ENCODE data around the gene HS3ST3A1. TPM values are rescaled to one million over a fixed set of nuclear protein-coding genes. Genes with fewer than 3 reads are reported as not detected.

The HS3ST3A1 gene
- total and polyA plus RNA-seq, 8 donors: 0.56 to 10.7 (median 1.8) TPM; not detected in 1

DNA sequence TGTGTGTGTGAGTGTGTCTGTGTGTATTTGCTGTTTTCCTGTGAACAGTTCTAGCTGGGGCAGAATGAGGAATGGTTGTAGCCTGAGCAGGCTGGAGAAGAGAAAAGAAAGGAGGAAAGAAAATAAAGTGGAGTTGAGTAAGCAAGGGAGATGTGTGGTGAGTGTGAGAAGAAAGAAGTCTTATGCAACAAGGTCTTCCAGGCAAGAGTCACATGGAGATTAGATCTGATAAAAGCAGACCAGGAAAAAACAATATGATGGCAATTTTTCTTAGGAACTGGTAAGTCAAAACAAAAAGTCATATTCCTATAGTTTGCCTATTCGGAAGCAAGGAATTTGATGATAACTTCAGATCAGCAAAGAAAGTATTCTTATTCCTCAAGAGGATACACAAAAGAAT lies 125.0 kb downstream of the HS3ST3A1 start:
- 69 to 91% (median 76%) methylated on average over 1 of the region's 1 CpG for WGBS, 5 donors
- Histone ChIP-seq H3K36me3 (no peaks in the 10 kb centered on the region), H3K4me3 (no peak overlapping the region), H3K27me3 (no peaks in the 10 kb centered on the region), H3K4me1 (no peaks in the 10 kb centered on the region), H3K9me3 (peaks cover 6 to 22% (median 21%) of the 10 kb centered on the region in 4 donors), H3K27ac (no peak overlapping the region)
- no peak for DNase-seq
- no peak for TF ChIP-seq POLR2A (IDR thresholded peaks at IDR 0.05)
- TF ChIP-seq POLR2AphosphoS5 (IDR thresholded peaks at IDR 0.05): no peak
- TF ChIP-seq EP300 (IDR thresholded peaks at IDR 0.05): no peak
- TF ChIP-seq, protein P1, sequence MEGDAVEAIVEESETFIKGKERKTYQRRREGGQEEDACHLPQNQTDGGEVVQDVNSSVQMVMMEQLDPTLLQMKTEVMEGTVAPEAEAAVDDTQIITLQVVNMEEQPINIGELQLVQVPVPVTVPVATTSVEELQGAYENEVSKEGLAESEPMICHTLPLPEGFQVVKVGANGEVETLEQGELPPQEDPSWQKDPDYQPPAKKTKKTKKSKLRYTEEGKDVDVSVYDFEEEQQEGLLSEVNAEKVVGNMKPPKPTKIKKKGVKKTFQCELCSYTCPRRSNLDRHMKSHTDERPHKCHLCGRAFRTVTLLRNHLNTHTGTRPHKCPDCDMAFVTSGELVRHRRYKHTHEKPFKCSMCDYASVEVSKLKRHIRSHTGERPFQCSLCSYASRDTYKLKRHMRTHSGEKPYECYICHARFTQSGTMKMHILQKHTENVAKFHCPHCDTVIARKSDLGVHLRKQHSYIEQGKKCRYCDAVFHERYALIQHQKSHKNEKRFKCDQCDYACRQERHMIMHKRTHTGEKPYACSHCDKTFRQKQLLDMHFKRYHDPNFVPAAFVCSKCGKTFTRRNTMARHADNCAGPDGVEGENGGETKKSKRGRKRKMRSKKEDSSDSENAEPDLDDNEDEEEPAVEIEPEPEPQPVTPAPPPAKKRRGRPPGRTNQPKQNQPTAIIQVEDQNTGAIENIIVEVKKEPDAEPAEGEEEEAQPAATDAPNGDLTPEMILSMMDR (IDR thresholded peaks at IDR 0.05): no peak
- intact Hi-C loops (cut with DNase I; ENCODE audit: low total_unique reads): no loop called here

DNA sequence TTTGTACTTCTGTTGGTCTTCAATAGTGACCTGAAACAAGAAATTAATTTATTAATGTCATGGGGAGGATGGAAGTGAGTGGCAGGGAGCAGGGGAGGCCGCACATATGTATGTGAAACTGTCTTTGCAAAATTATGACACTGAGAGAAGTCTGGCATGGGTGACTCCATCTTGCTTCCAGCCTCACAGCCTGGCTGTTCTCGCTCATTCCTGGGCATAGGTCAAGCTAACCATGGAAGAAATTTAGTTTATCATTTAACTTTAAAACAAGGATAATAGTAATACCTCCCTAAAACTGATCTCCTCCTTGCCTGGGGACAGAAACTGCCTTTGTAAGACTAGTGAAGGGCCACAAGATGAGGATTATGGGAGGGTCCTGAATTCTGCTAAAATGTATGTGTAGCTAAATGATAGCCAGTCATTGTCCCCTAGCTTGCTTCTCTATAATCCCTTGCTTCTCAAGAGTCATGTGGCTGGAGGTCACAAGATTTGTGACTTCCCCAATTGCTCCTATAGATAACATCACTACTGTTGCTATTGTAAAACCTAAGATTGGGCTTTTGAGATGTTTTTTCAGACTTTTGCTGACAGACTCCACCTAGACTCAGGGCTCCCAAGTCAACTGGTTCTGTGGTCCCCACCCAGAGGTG lies 126.0 kb downstream of the HS3ST3A1 start:
- no peaks in the 10 kb centered on the region for H3K27me3 ChIP-seq
- WGBS, 5 donors: 70 to 91% (median 86%) methylated on average over 2 of the region's 2 CpGs
- H3K9me3 ChIP-seq: peaks cover 4 to 14% (median 11%) of the 10 kb centered on the region in 4 donors
- H3K4me3 ChIP-seq: no peak overlapping the region
- intact Hi-C loops (cut with DNase I; ENCODE audit: low total_unique reads): no loop called here
- no peak overlapping the region for H3K27ac ChIP-seq
- no peak for DNase-seq
- H3K36me3 ChIP-seq: no peaks in the 10 kb centered on the region
- no peaks in the 10 kb centered on the region for H3K4me1 ChIP-seq
- TF ChIP-seq POLR2A (IDR thresholded peaks at IDR 0.05): no peak
- TF ChIP-seq EP300 (IDR thresholded peaks at IDR 0.05): no peak
- no peak for TF ChIP-seq POLR2AphosphoS5 (IDR thresholded peaks at IDR 0.05)
- TF ChIP-seq, protein P1 (IDR thresholded peaks at IDR 0.05): no peak

DNA sequence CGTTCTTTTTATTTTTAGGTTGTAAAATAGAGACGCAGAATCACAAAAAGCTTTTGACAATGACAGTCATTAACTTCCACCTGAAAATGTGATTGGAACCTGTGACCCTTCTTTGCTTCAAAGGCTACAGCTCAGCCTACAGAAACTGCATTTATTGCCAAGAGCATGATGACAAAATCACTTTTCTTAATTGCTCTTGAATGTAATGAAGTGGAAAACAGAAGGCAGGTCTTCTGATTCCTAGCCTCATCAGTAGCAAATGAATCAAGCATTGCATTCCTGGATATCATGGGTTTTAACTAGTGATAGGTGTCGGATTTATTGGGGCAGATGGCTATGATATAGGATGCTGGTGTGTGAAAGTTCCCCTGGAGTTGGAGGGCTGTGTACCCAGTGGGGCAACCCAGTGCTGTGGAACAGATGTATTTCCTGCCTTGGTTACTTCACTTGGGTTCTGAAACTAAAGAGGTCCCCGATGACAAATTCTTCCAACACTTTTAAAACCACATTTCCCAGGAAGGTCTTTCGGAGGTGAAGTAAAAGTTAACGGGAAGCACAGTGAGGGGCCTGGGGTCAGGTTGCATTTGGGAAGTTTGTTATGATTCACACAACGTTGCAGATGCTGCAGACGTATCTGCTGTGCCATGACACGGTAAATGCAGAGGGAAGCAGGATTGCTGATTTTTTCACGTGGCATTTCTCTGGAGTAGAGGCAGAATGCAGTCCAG lies 127.5 kb downstream of the HS3ST3A1 start:
- no peaks in the 10 kb centered on the region for H3K27me3 ChIP-seq
- peaks cover 0 to 4% (median 0%) of the 10 kb centered on the region in 4 donors for H3K9me3 ChIP-seq
- WGBS, 5 donors: 76 to 82% (median 78%) methylated on average over 10 of the region's 10 CpGs
- H3K4me3 ChIP-seq: no peak overlapping the region
- no peak for DNase-seq
- intact Hi-C loops (cut with DNase I; ENCODE audit: low total_unique reads): no loop called here
- TF ChIP-seq EP300 (IDR thresholded peaks at IDR 0.05): no peak
- TF ChIP-seq, protein P1 (IDR thresholded peaks at IDR 0.05): no peak
- no peak for TF ChIP-seq POLR2A (IDR thresholded peaks at IDR 0.05)
- no peak for TF ChIP-seq POLR2AphosphoS5 (IDR thresholded peaks at IDR 0.05)
- H3K4me1 ChIP-seq: no peaks in the 10 kb centered on the region
- H3K27ac ChIP-seq: no peak overlapping the region
- H3K36me3 ChIP-seq: no peaks in the 10 kb centered on the region

DNA sequence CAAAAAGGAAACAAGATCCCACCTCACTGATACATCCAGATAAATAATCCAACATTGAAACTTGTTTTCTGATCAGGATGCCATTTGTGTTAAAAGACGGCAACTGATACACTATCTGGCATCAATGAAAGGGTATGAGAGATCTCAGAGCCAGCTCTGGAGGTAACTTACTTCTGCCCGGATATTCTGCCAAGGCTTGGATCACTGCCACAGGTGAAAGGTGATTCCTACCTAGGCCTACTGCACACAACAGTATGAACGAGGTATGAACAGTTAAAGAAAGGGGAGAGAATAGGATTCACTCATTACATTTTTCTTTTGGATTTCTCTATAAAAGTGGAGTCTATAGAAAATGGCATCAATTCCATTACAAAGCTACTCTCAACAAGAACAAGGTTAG lies 136.1 kb downstream of the HS3ST3A1 start:
- TF ChIP-seq, protein P1 (IDR thresholded peaks at IDR 0.05): no peak
- TF ChIP-seq POLR2A (IDR thresholded peaks at IDR 0.05) (no peak), POLR2AphosphoS5 (IDR thresholded peaks at IDR 0.05) (no peak), EP300 (IDR thresholded peaks at IDR 0.05) (no peak)
- WGBS, 5 donors: 49 to 69% (median 63%) methylated on average over 3 of the region's 3 CpGs

More for the DNA sequence above, 136.1 kb downstream of the HS3ST3A1 start:
- Histone ChIP-seq H3K36me3 (no peaks in the 10 kb centered on the region), H3K27ac (no peak overlapping the region), H3K4me1 (no peaks in the 10 kb centered on the region), H3K27me3 (no peaks in the 10 kb centered on the region), H3K4me3 (no peak overlapping the region), H3K9me3 (no peaks in the 10 kb centered on the region)
- DNase-seq: no peak
- intact Hi-C loops (cut with DNase I; ENCODE audit: low total_unique reads): no loop called here
